ENCODE results near the gene GDE1.

Gene GDE1

DNA sequence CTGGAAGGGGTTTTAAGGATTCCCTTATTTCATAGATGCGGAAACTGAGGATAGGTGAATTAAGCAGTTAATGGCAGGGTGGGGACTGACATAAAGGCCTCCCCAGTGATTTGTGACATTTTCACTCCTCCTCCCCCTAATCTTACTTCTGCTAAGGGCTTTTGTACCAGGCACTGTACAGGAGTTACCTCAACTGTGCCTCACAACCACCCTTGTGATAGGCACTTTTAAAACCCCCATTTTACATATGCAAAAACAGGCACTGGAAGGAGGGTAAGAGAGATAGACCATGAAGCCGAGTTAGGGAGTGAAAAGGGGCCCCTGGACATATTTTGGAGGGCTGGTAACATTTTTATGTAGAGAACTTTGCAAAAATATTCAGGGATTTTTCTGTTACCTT is 862 bp upstream of the GDE1 start:
- DNase-seq: no peak
- Histone ChIP-seq H3K4me3 (ENCODE audit: low read depth, low read length) (no peak overlapping the region), H3K9me3 (ENCODE audit: severe bottlenecking) (no peaks in the 10 kb centered on the region), H3K36me3 (peaks cover 12% of the 10 kb centered on the region), H3K27me3 (ENCODE audit: insufficient read depth, low read depth, severe bottlenecking) (no peaks in the 10 kb centered on the region), H3K27ac (no peak overlapping the region)
- TF ChIP-seq, protein P1, sequence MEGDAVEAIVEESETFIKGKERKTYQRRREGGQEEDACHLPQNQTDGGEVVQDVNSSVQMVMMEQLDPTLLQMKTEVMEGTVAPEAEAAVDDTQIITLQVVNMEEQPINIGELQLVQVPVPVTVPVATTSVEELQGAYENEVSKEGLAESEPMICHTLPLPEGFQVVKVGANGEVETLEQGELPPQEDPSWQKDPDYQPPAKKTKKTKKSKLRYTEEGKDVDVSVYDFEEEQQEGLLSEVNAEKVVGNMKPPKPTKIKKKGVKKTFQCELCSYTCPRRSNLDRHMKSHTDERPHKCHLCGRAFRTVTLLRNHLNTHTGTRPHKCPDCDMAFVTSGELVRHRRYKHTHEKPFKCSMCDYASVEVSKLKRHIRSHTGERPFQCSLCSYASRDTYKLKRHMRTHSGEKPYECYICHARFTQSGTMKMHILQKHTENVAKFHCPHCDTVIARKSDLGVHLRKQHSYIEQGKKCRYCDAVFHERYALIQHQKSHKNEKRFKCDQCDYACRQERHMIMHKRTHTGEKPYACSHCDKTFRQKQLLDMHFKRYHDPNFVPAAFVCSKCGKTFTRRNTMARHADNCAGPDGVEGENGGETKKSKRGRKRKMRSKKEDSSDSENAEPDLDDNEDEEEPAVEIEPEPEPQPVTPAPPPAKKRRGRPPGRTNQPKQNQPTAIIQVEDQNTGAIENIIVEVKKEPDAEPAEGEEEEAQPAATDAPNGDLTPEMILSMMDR (IDR thresholded peaks at IDR 0.05; ENCODE audit: low read depth, low read length): no peak

GRCh38 chr16:19522397-19522732 is 467 bp upstream of the GDE1 start:
- peak overlapping the region; percentile 80 for H3K4me3 ChIP-seq (ENCODE audit: low read depth, low read length)
- no peak for DNase-seq
- TF ChIP-seq, protein P1 (IDR thresholded peaks at IDR 0.05; ENCODE audit: low read depth, low read length): no peak
- no peak overlapping the region for H3K27ac ChIP-seq
- H3K27me3 ChIP-seq (ENCODE audit: insufficient read depth, low read depth, severe bottlenecking): no peaks in the 10 kb centered on the region
- H3K9me3 ChIP-seq (ENCODE audit: severe bottlenecking): no peaks in the 10 kb centered on the region
- peaks cover 13% of the 10 kb centered on the region for H3K36me3 ChIP-seq

GRCh38 chr16:19520861-19521331 is 1.0 kb downstream of the GDE1 start:
- TF ChIP-seq, protein P1 (IDR thresholded peaks at IDR 0.05; ENCODE audit: low read depth, low read length): no peak
- DNase-seq: no peak
- Histone ChIP-seq H3K4me3 (ENCODE audit: low read depth, low read length) (peak overlapping the region; percentile 80), H3K9me3 (ENCODE audit: severe bottlenecking) (no peaks in the 10 kb centered on the region), H3K27ac (0 out of 2 replicates have a peak overlapping the region, but pooled peaks have one; percentile 69), H3K27me3 (ENCODE audit: insufficient read depth, low read depth, severe bottlenecking) (no peaks in the 10 kb centered on the region), H3K36me3 (peaks cover 26% of the 10 kb centered on the region)

GRCh38 chr16:19518388-19518787 is 3.5 kb downstream of the GDE1 start:
- Histone ChIP-seq H3K27ac (no peak overlapping the region), H3K27me3 (ENCODE audit: insufficient read depth, low read depth, severe bottlenecking) (no peaks in the 10 kb centered on the region), H3K36me3 (peaks cover 39% of the 10 kb centered on the region), H3K9me3 (ENCODE audit: severe bottlenecking) (no peaks in the 10 kb centered on the region), H3K4me3 (ENCODE audit: low read depth, low read length) (no peak overlapping the region)
- TF ChIP-seq, protein P1 (IDR thresholded peaks at IDR 0.05; ENCODE audit: low read depth, low read length): no peak
- no peak for DNase-seq

DNA sequence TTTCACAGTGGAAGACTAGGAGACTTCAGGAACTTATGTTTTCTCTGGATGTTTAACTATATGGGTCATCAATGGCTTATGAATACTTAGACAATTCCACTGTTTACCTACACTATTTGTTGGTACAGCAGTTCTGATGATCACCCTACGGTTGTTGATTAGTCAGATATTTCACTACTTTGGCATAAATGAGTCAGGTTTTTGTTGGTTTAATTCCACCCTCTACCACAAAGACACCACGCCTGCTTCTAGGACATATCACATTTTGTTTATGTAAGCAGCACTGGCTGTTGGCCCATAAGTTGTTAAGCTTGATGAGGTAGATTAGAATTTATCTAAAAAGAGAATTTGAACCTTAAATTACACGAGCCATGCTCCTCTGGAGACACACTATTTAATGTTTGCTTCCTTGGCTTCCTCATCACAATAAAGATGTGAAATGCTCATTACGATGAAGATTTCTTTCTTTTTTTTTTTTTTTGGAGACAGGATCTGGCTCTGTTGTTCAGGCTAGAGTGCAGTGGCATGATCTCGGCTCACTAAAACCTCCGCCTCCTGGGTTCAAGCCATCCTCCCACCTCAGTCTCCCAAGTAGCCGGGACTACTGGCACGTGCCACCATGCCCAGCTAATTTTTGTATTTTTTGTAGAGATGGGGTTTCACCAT is 4.3 kb downstream of the GDE1 start:
- H3K9me3 ChIP-seq (ENCODE audit: severe bottlenecking): no peaks in the 10 kb centered on the region
- peaks cover 48% of the 10 kb centered on the region for H3K36me3 ChIP-seq
- no peak overlapping the region for H3K27ac ChIP-seq
- TF ChIP-seq, protein P1 (IDR thresholded peaks at IDR 0.05; ENCODE audit: low read depth, low read length): no peak
- no peak for DNase-seq
- no peaks in the 10 kb centered on the region for H3K27me3 ChIP-seq (ENCODE audit: insufficient read depth, low read depth, severe bottlenecking)
- H3K4me3 ChIP-seq (ENCODE audit: low read depth, low read length): no peak overlapping the region

DNA sequence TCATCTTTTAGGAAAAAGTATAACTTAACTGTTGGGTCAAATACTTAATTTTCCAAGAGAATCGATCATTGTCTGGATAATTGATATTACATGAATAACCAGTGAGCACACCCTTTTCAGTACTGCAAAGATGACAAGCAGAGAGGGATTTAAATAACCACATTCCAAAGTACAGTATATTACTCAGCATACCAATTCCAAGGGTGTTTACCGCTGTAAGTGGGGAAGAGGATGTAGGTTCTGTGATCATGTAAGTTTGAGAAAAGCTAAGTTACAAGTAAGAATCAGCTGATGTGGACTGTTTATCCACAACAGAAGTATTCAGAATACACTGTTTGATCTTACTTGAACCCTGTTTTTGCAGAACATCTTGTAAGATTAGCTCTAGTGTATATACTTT is 6.1 kb downstream of the GDE1 start:
- H3K4me3 ChIP-seq (ENCODE audit: low read depth, low read length): no peak overlapping the region
- TF ChIP-seq, protein P1 (IDR thresholded peaks at IDR 0.05; ENCODE audit: low read depth, low read length): no peak
- H3K27ac ChIP-seq: no peak overlapping the region
- DNase-seq: no peak
- no peaks in the 10 kb centered on the region for H3K9me3 ChIP-seq (ENCODE audit: severe bottlenecking)
- no peaks in the 10 kb centered on the region for H3K27me3 ChIP-seq (ENCODE audit: insufficient read depth, low read depth, severe bottlenecking)
- H3K36me3 ChIP-seq: peaks cover 48% of the 10 kb centered on the region
